Choroid plexus epithelial cell (primary cell): ENCODE data around the gene LILRA1.
"Not testable (repeated sequence)": the region's sequence is repeated elsewhere in the genome, so short reads cannot be mapped to it uniquely, and the experiment has no call there.

Experiments
- DNase-seq: peaks from one replicate; pipeline ENCODE4 v3.0.0-alpha.2; 2010; ENCODE audit warnings: low read depth
- H3K4me3 ChIP-seq: 2 replicates; pipeline ENCODE4 v1.5.1; 2011; ENCODE audit warnings: low read depth, mild to moderate bottlenecking, control low read depth, low read length, moderate library complexity
- CTCF ChIP-seq: conservative IDR thresholded peaks from 2 replicates; pipeline ENCODE4 v1.5.1; 2011; ENCODE audit warnings: low read depth, mild to moderate bottlenecking, control low read depth, inconsistent platforms, low read length, moderate library complexity

Gene LILRA1

DNA sequence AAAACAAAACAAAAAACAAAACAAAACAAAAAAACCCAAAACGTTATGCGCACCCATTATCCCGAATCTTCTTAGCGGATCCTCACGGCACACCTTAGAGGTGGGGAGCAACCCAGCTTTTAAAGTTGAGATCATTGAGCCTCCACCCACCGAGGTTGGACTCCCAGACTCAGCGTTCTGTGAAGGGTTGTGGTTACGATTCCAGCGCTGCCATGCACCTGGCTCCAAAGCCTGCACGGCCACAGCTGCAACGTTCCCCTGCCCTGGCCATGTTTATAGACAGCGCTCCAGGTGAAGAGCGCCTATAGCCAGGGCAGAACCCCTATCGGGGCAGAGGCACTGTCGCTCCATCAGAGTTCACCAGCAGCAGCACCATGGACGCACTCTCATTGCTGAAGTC is 38.5 kb upstream of the LILRA1 start:
- DNase-seq, result no peak
- TF ChIP-seq CTCF, result no peak
- H3K4me3 ChIP-seq, result no peak overlapping the region

- no peak for DNase-seq
- TF ChIP-seq CTCF, result no peak
- H3K4me3 ChIP-seq, result no peak overlapping the region
Observed at GRCh38 chr19:54556194-54556593, 37.2 kb upstream of the LILRA1 start.

DNA sequence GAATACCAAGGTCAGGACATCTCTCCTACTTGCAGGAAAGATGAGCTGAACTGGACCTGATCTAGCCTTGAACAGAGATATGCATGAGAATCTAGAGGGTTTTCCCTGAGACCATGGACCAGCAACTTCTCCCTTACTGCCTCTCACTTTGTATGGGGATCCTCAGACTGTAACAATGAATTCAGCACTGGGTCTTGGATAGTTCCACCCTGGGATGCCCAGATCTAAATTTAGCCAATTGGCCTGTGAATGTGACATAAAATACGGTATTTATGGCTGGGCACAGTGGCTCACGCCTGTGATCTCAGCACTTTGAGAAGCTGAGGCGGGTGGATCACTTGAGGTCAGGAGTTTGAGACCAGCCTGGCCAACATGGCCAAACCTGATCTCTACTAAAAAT is 35.1 kb upstream of the LILRA1 start:
- no peak for TF ChIP-seq CTCF
- H3K4me3 ChIP-seq, result no peak overlapping the region
- DNase-seq, result no peak

GRCh38 chr19:54560881-54561385 is 32.5 kb upstream of the LILRA1 start:
- no peak overlapping the region for H3K4me3 ChIP-seq
- no peak for DNase-seq
- no peak for TF ChIP-seq CTCF

DNA sequence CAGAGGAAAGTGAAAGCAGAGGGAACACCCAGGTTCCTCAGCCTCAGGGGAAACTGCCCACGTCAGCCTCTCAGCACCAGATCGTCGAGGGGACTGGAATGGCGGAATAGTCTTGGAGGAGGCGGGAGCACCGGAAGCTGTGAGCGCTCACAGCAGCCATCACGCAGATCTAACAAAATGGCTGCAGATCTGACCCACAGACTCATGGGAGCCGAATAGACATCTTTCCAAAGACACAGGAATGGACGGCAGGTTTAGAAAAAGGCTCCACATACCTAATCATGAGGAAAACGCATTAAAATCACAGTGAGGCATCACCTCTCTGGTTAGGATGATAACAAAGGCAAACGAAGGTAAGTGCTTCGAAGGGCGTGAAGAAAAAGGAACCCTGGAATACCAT is 31.6 kb upstream of the LILRA1 start:
- no peak overlapping the region for H3K4me3 ChIP-seq
- DNase-seq, result no peak
- TF ChIP-seq CTCF, result no peak

GRCh38 chr19:54563206-54563605 is 30.2 kb upstream of the LILRA1 start:
- H3K4me3 ChIP-seq, DNase-seq: not testable (repeated sequence)

DNA sequence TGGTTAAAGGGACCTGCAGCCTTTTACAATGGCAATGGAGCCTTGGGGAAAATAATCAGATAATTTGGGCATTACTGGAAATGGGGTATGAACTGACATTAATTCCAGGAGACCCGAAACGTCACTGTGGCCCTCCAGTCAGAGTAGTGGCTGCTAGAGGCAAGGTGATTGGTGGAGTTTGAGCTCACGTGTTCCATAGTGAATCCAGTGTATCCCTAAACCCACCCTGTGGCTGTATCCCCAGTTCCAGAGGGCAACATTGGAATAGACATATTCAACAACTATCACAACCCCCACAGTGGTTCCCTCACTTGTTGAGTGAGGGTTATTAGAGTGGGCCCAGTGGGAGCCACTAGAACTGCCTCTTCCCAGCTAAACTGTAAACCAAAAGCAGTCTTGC is 23.1 kb upstream of the LILRA1 start:
- no peak overlapping the region for H3K4me3 ChIP-seq
- TF ChIP-seq CTCF, result no peak
- DNase-seq, result no peak

DNA sequence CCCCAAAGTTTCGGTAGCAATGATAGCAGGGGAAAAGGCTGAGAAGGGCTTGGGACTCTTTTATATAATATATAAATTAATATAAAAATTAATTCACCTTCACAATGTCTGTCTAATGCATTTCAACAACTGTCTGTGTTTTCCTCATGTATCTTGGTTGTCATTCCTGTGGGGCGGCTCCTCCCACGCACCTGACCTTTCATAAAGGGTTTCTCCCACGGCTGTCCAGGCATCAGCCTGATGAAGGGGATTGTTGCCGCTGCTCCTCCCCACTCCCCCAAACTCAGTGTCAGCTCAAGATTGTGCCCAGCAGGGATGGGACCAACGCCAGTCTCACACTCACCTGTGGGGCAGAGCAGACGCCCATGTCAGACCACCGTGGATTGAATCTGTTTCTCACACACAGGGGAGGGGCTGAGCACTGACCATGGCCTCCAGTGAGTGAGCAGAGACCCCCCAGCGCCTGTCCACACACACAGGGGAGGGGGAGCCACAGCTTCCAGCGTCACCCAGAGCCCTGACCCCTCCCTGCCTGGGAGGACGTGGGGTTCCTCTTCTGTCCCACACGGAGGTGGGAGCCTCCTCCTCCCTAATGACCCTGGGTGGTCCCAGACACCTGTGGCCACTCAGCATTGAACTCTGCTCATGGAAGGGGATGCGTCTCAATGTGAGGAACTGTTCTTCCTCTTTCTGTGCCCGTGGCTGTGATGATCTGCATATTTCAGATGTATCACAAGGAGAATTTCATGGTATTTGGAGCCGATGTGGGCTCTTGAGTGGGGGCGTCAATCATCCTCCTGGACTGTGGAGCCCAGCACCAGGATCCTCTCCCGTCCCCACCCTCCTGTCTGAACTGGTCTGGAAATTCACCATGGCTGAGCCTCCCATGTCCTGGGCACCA is 21.5 kb upstream of the LILRA1 start:
- not testable (repeated sequence) for H3K4me3 ChIP-seq, DNase-seq
